Measurements from ENCODE around the gene VAV3.

The VAV3 gene

DNA sequence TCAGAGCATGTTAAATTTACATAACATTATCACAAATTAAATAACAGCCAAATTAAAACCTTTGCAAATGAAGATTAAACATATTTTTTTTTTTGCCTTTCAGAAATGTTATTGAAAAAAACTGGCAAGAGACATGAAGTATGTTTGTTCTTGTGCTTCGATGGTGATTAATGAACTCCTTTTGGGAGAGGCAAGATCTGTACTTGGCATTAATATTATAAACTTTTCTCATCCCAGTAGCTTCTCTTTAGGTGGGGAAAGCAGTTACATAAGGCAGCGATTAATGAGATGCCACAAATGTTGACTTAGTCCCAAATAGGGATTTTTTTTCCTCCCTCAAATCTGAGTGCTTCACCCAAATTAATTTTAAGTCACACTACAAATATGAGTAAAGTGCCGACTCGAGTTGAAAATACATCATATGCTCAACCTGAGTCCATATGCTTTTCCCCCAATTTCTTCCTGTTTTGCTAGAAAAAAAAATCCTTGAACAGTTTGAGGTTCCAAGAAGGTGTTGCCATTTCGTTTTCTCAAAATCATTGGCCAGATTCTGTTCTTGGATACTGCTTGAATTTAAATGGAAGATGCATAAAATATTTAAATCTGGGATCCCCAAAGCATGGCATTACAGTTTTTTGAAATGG, 294.5 kb downstream of the VAV3 start:
- Histone ChIP-seq H2AFZ (ENCODE audit: low read depth, low read length) (no peak overlapping the region), H3K14ac (ENCODE audit: low read length in 2 of 2) (no peak overlapping the region), H3K4me1 (ENCODE audit: control insufficient read depth, insufficient read depth, low read depth, low read length) (peaks cover 1% of the 10 kb centered on the region), H4K8ac (ENCODE audit: low read length) (no peak overlapping the region), H2AK5ac (ENCODE audit: low read length, severe bottlenecking) (no peak overlapping the region), H3K4me2 (ENCODE audit: low read length, poor library complexity, severe bottlenecking) (no peak overlapping the region), H2BK15ac (ENCODE audit: low read depth, poor library complexity, severe bottlenecking) (no peak overlapping the region), H3K4me3 (ENCODE audit: insufficient read depth in 1 of 2, low read depth in 1 of 2, low read length in 2 of 2) (no peak overlapping the region), H3K4ac (ENCODE audit: low read depth in 1 of 2, low read length in 2 of 2) (no peak overlapping the region), H3K9me3 (ENCODE audit: control insufficient read depth, low read length) (peaks cover 11% of the 10 kb centered on the region), H2BK120ac (ENCODE audit: low read depth, low read length) (no peak overlapping the region), H2BK5ac (ENCODE audit: low read depth, low read length, poor library complexity, severe bottlenecking) (no peak overlapping the region), H3K36me3 (ENCODE audit: control insufficient read depth in 1 of 2, insufficient read depth in 2 of 2, low read depth in 1 of 2, low read length in 2 of 2) (no peaks in the 10 kb centered on the region), H3K23ac (ENCODE audit: low read length in 2 of 2) (no peak overlapping the region), H3K27me3 (ENCODE audit: control insufficient read depth in 1 of 2, insufficient read depth in 1 of 2, low read length in 2 of 2) (no peaks in the 10 kb centered on the region), H3K9ac (ENCODE audit: low read length) (no peak overlapping the region), H2BK12ac (ENCODE audit: low read length in 2 of 2) (no peak overlapping the region), H4K91ac (ENCODE audit: low read length) (no peak overlapping the region), H3K27ac (ENCODE audit: low read length, poor library complexity, severe bottlenecking) (no peak overlapping the region), H3K18ac (ENCODE audit: low read depth in 1 of 2, low read length in 2 of 2) (no peak overlapping the region), H3K79me1 (replicated peaks; ENCODE audit: low read length, poor library complexity, severe bottlenecking) (no peaks in the 10 kb centered on the region)
- no peak for DNase-seq
- 75% methylated on average over 4 of the region's 5 CpGs for WGBS

DNA sequence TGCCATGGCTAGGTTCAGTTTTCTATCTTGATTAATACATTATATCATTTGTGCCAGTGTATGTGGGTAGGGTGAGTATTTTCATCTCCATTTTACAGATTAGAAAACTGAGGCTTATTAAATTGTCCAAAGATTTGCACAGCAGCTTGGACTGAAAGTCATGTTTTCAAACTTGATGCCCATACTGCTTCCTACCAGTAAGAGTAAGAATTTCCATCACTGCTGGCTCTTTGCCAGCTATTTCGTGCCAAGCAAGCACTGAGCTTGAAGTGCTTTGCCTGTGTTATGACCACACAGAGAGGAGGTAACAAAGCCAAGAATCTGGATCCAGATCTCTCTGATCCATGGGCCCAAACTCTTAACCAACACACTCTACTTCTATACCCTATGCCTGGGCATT, 295.0 kb downstream of the VAV3 start:
- H3K4ac ChIP-seq (ENCODE audit: low read depth in 1 of 2, low read length in 2 of 2): no peak overlapping the region
- no peak overlapping the region for H3K4me3 ChIP-seq (ENCODE audit: insufficient read depth in 1 of 2, low read depth in 1 of 2, low read length in 2 of 2)
- H3K27ac ChIP-seq (ENCODE audit: low read length, poor library complexity, severe bottlenecking): no peak overlapping the region
- H2BK15ac ChIP-seq (ENCODE audit: low read depth, poor library complexity, severe bottlenecking): no peak overlapping the region
- DNase-seq: no peak
- peaks cover 7% of the 10 kb centered on the region for H3K9me3 ChIP-seq (ENCODE audit: control insufficient read depth, low read length)
- H2AFZ ChIP-seq (ENCODE audit: low read depth, low read length): no peak overlapping the region
- H2BK12ac ChIP-seq (ENCODE audit: low read length in 2 of 2): no peak overlapping the region
- no peak overlapping the region for H4K91ac ChIP-seq (ENCODE audit: low read length)
- H3K18ac ChIP-seq (ENCODE audit: low read depth in 1 of 2, low read length in 2 of 2): no peak overlapping the region
- H3K27me3 ChIP-seq (ENCODE audit: control insufficient read depth in 1 of 2, insufficient read depth in 1 of 2, low read length in 2 of 2): no peaks in the 10 kb centered on the region
- no peak overlapping the region for H2AK5ac ChIP-seq (ENCODE audit: low read length, severe bottlenecking)
- WGBS: 69% methylated on average over 1 of the region's 1 CpG
- H3K36me3 ChIP-seq (ENCODE audit: control insufficient read depth in 1 of 2, insufficient read depth in 2 of 2, low read depth in 1 of 2, low read length in 2 of 2): no peaks in the 10 kb centered on the region
- no peak overlapping the region for H3K9ac ChIP-seq (ENCODE audit: low read length)
- no peak overlapping the region for H3K23ac ChIP-seq (ENCODE audit: low read length in 2 of 2)
- H3K79me1 ChIP-seq (replicated peaks; ENCODE audit: low read length, poor library complexity, severe bottlenecking): no peaks in the 10 kb centered on the region
- H3K4me2 ChIP-seq (ENCODE audit: low read length, poor library complexity, severe bottlenecking): no peak overlapping the region
- no peak overlapping the region for H3K14ac ChIP-seq (ENCODE audit: low read length in 2 of 2)
- H2BK5ac ChIP-seq (ENCODE audit: low read depth, low read length, poor library complexity, severe bottlenecking): no peak overlapping the region
- H2BK120ac ChIP-seq (ENCODE audit: low read depth, low read length): no peak overlapping the region
- no peak overlapping the region for H4K8ac ChIP-seq (ENCODE audit: low read length)
- H3K4me1 ChIP-seq (ENCODE audit: control insufficient read depth, insufficient read depth, low read depth, low read length): peaks cover 3% of the 10 kb centered on the region

- no peak overlapping the region for H2BK120ac ChIP-seq (ENCODE audit: low read depth, low read length)
- WGBS: 82% methylated on average over 6 of the region's 6 CpGs
- no peak overlapping the region for H3K18ac ChIP-seq (ENCODE audit: low read depth in 1 of 2, low read length in 2 of 2)
These were observed 296.2 kb downstream of the VAV3 start for GRCh38 chr1:107668762-107669161.

GRCh38 chr1:107666493-107666892, 298.5 kb downstream of the VAV3 start:
- Histone ChIP-seq H3K9ac (ENCODE audit: low read length) (no peak overlapping the region), H3K36me3 (ENCODE audit: control insufficient read depth in 1 of 2, insufficient read depth in 2 of 2, low read depth in 1 of 2, low read length in 2 of 2) (no peaks in the 10 kb centered on the region), H2AFZ (ENCODE audit: low read depth, low read length) (no peak overlapping the region), H2AK5ac (ENCODE audit: low read length, severe bottlenecking) (no peak overlapping the region), H2BK120ac (ENCODE audit: low read depth, low read length) (no peak overlapping the region), H3K4me2 (ENCODE audit: low read length, poor library complexity, severe bottlenecking) (no peak overlapping the region), H3K23ac (ENCODE audit: low read length in 2 of 2) (no peak overlapping the region), H3K27ac (ENCODE audit: low read length, poor library complexity, severe bottlenecking) (no peak overlapping the region), H3K79me1 (replicated peaks; ENCODE audit: low read length, poor library complexity, severe bottlenecking) (no peaks in the 10 kb centered on the region), H3K9me3 (ENCODE audit: control insufficient read depth, low read length) (no peaks in the 10 kb centered on the region), H3K4me3 (ENCODE audit: insufficient read depth in 1 of 2, low read depth in 1 of 2, low read length in 2 of 2) (no peak overlapping the region), H3K27me3 (ENCODE audit: control insufficient read depth in 1 of 2, insufficient read depth in 1 of 2, low read length in 2 of 2) (no peaks in the 10 kb centered on the region), H2BK15ac (ENCODE audit: low read depth, poor library complexity, severe bottlenecking) (no peak overlapping the region), H4K91ac (ENCODE audit: low read length) (no peak overlapping the region), H3K4ac (ENCODE audit: low read depth in 1 of 2, low read length in 2 of 2) (no peak overlapping the region), H3K4me1 (ENCODE audit: control insufficient read depth, insufficient read depth, low read depth, low read length) (peaks cover 4% of the 10 kb centered on the region), H3K18ac (ENCODE audit: low read depth in 1 of 2, low read length in 2 of 2) (no peak overlapping the region), H3K14ac (ENCODE audit: low read length in 2 of 2) (no peak overlapping the region), H2BK5ac (ENCODE audit: low read depth, low read length, poor library complexity, severe bottlenecking) (no peak overlapping the region), H4K8ac (ENCODE audit: low read length) (no peak overlapping the region), H2BK12ac (ENCODE audit: low read length in 2 of 2) (no peak overlapping the region)
- 44% methylated on average over 1 of the region's 5 CpGs for WGBS
- no peak for DNase-seq

More at GRCh38 chr1:107668762-107669161, 296.2 kb downstream of the VAV3 start:
- no peak for DNase-seq
- Histone ChIP-seq H2BK12ac (ENCODE audit: low read length in 2 of 2) (no peak overlapping the region), H3K36me3 (ENCODE audit: control insufficient read depth in 1 of 2, insufficient read depth in 2 of 2, low read depth in 1 of 2, low read length in 2 of 2) (no peaks in the 10 kb centered on the region), H3K4me2 (ENCODE audit: low read length, poor library complexity, severe bottlenecking) (no peak overlapping the region), H3K9me3 (ENCODE audit: control insufficient read depth, low read length) (no peaks in the 10 kb centered on the region), H3K14ac (ENCODE audit: low read length in 2 of 2) (no peak overlapping the region), H3K4me3 (ENCODE audit: insufficient read depth in 1 of 2, low read depth in 1 of 2, low read length in 2 of 2) (no peak overlapping the region), H2AFZ (ENCODE audit: low read depth, low read length) (no peak overlapping the region), H4K8ac (ENCODE audit: low read length) (no peak overlapping the region), H3K4me1 (ENCODE audit: control insufficient read depth, insufficient read depth, low read depth, low read length) (peaks cover 4% of the 10 kb centered on the region), H2AK5ac (ENCODE audit: low read length, severe bottlenecking) (no peak overlapping the region), H2BK5ac (ENCODE audit: low read depth, low read length, poor library complexity, severe bottlenecking) (no peak overlapping the region), H3K79me1 (replicated peaks; ENCODE audit: low read length, poor library complexity, severe bottlenecking) (no peaks in the 10 kb centered on the region), H3K23ac (ENCODE audit: low read length in 2 of 2) (no peak overlapping the region), H3K27ac (ENCODE audit: low read length, poor library complexity, severe bottlenecking) (no peak overlapping the region), H4K91ac (ENCODE audit: low read length) (no peak overlapping the region), H3K9ac (ENCODE audit: low read length) (peak overlapping the region; percentile 24), H2BK15ac (ENCODE audit: low read depth, poor library complexity, severe bottlenecking) (no peak overlapping the region), H3K4ac (ENCODE audit: low read depth in 1 of 2, low read length in 2 of 2) (no peak overlapping the region), H3K27me3 (ENCODE audit: control insufficient read depth in 1 of 2, insufficient read depth in 1 of 2, low read length in 2 of 2) (no peaks in the 10 kb centered on the region)

Data from mesenchymal stem cell (in vitro differentiated cells and primary cell).